C4-2B (cell line): Measurements from ENCODE around the gene CD52.

Experiments
- H3K27ac ChIP-seq: fragments of 450-650 bp; 2 replicates; pipeline ENCODE4 v1.5.1; 2017
- CTCF ChIP-seq: fragments of 450-650 bp; conservative IDR thresholded peaks from 2 replicates; pipeline ENCODE4 v1.5.1; 2017; ENCODE audit warnings: mild to moderate bottlenecking
- ZFX ChIP-seq: fragments of 450-650 bp; IDR thresholded peaks from 2 replicates; pipeline ENCODE4 v1.6.1; 2017

CD52 gene

GRCh38 chr1:26285366-26286063, 32.2 kb upstream of the CD52 start:
- H3K27ac ChIP-seq, result no peak overlapping the region
- TF ChIP-seq ZFX, result no peak
- TF ChIP-seq CTCF, result peak; percentile 55

GRCh38 chr1:26286064-26286416, 31.7 kb upstream of the CD52 start:
- TF ChIP-seq CTCF, result no peak
- TF ChIP-seq ZFX, result no peak
- no peak overlapping the region for H3K27ac ChIP-seq

GRCh38 chr1:26287033-26287711, 30.6 kb upstream of the CD52 start:
- no peak overlapping the region for H3K27ac ChIP-seq

GRCh38 chr1:26287811-26288210, 29.9 kb upstream of the CD52 start:
- TF ChIP-seq ZFX (no peak), CTCF (no peak)
- H3K27ac ChIP-seq, result no peak overlapping the region

More at GRCh38 chr1:26287033-26287711, 30.6 kb upstream of the CD52 start:
- no peak for TF ChIP-seq ZFX
- no peak for TF ChIP-seq CTCF

GRCh38 chr1:26288311-26288941, 29.3 kb upstream of the CD52 start:
- no peak for TF ChIP-seq ZFX
- no peak for TF ChIP-seq CTCF
- no peak overlapping the region for H3K27ac ChIP-seq

GRCh38 chr1:26289158-26290059, 28.3 kb upstream of the CD52 start:
- H3K27ac ChIP-seq, result no peak overlapping the region
- no peak for TF ChIP-seq CTCF
- TF ChIP-seq ZFX, result no peak
